ENCODE results near the gene APOH. TPM values are rescaled to one million over a fixed set of nuclear protein-coding genes. Genes with fewer than 3 reads are reported as not detected.

APOH gene
- total RNA-seq, 1 experiment from 2014 or later = 1.2 TPM

GRCh38 chr17:66222798-66223350, 6.3 kb downstream of the APOH start:
- Histone ChIP-seq H3K27me3 (ENCODE audit: control insufficient read depth, insufficient read depth, low read length) (no peaks in the 10 kb centered on the region; the same call in 1 of the 2 replicates), H3K4me1 (ENCODE audit: control insufficient read depth, insufficient read depth, low read length) (no peaks in the 10 kb centered on the region), H3K9me3 (ENCODE audit: control insufficient read depth, insufficient read depth, low read depth, low read length) (no peaks in the 10 kb centered on the region), H3K4me3 (ENCODE audit: low read depth in 2 of 2, low read length in 2 of 2) (no peak overlapping the region), H3K36me3 (ENCODE audit: control insufficient read depth, insufficient read depth, low read length) (no peaks in the 10 kb centered on the region), H3K27ac (ENCODE audit: low read length) (no peak overlapping the region)
- BruUV-seq (replicated peaks) = no TSS peak
- DNase-seq (ENCODE audit: low read depth, low spot score) (no peak), ATAC-seq (no peak)
- in situ Hi-C loops (cut with HindIII; ENCODE audit: low pct_unique_long_range_greater_than_20kb, low sequenced_read_pairs) (no loop called here), intact Hi-C loops (cut with micrococcal nuclease; ENCODE audit: unreplicated experiment) (no loop called here)
- TF ChIP-seq REST (IDR thresholded peaks at IDR 0.05; ENCODE audit: insufficient read depth in 1 of 2, low read depth in 2 of 2, low read length in 1 of 2) (no peak), TCF7L2 (IDR thresholded peaks at IDR 0.05; ENCODE audit: low read depth, low read length) (no peak), CTCF (IDR thresholded peaks at IDR 0.05) (no peak), POLR2AphosphoS5 (IDR thresholded peaks at IDR 0.05; ENCODE audit: low read depth, low read length) (no peak), SIN3A (IDR thresholded peaks at IDR 0.05; ENCODE audit: borderline replicate concordance, insufficient read depth, low read depth, low read length) (no peak)
- POLR2A ChIA-PET = no interaction called here
- CTCF ChIA-PET = no interaction called here

GRCh38 chr17:66221755-66222530, 7.3 kb downstream of the APOH start:
- Histone ChIP-seq H3K27ac (ENCODE audit: low read length) (no peak overlapping the region), H3K36me3 (ENCODE audit: control insufficient read depth, insufficient read depth, low read length) (no peaks in the 10 kb centered on the region), H3K4me3 (ENCODE audit: low read depth in 2 of 2, low read length in 2 of 2) (no peak overlapping the region), H3K27me3 (ENCODE audit: control insufficient read depth, insufficient read depth, low read length) (no peaks in the 10 kb centered on the region; the same call in 1 of the 2 replicates), H3K4me1 (ENCODE audit: control insufficient read depth, insufficient read depth, low read length) (no peaks in the 10 kb centered on the region), H3K9me3 (ENCODE audit: control insufficient read depth, insufficient read depth, low read depth, low read length) (no peaks in the 10 kb centered on the region)
- CTCF ChIA-PET = interaction anchor here (0.6 kb wide), 1 partner anchor 404 kb away, joined by 3 read pairs; no protein-coding TSS in a partner anchor
- BruUV-seq (replicated peaks) = no TSS peak
- in situ Hi-C loops (cut with HindIII; ENCODE audit: low pct_unique_long_range_greater_than_20kb, low sequenced_read_pairs) = no loop called here
- ATAC-seq = no peak
- no peak for DNase-seq (ENCODE audit: low read depth, low spot score)
- POLR2A ChIA-PET = no interaction called here
- no peak for TF ChIP-seq POLR2AphosphoS5 (IDR thresholded peaks at IDR 0.05; ENCODE audit: low read depth, low read length)
- no peak for TF ChIP-seq REST (IDR thresholded peaks at IDR 0.05; ENCODE audit: insufficient read depth in 1 of 2, low read depth in 2 of 2, low read length in 1 of 2)
- no peak for TF ChIP-seq CTCF (IDR thresholded peaks at IDR 0.05)
- TF ChIP-seq TCF7L2 (IDR thresholded peaks at IDR 0.05; ENCODE audit: low read depth, low read length) = no peak
- TF ChIP-seq SIN3A (IDR thresholded peaks at IDR 0.05; ENCODE audit: borderline replicate concordance, insufficient read depth, low read depth, low read length) = no peak
- intact Hi-C loops (cut with micrococcal nuclease; ENCODE audit: unreplicated experiment) = no loop called here
